ENCODE results near the gene ATP8A2. TPM values are rescaled to one million over a fixed set of nuclear protein-coding genes. Genes with fewer than 3 reads are reported as not detected.
A peak's percentile ranks its signal among the peaks of the same experiment; 100 is the strongest.

ATP8A2 gene
- total RNA-seq, 1 donor from 2014 or later: 1.9 TPM

GRCh38 chr13:25397763-25398162 is 26.0 kb downstream of the ATP8A2 start:
- TF ChIP-seq, protein P1, sequence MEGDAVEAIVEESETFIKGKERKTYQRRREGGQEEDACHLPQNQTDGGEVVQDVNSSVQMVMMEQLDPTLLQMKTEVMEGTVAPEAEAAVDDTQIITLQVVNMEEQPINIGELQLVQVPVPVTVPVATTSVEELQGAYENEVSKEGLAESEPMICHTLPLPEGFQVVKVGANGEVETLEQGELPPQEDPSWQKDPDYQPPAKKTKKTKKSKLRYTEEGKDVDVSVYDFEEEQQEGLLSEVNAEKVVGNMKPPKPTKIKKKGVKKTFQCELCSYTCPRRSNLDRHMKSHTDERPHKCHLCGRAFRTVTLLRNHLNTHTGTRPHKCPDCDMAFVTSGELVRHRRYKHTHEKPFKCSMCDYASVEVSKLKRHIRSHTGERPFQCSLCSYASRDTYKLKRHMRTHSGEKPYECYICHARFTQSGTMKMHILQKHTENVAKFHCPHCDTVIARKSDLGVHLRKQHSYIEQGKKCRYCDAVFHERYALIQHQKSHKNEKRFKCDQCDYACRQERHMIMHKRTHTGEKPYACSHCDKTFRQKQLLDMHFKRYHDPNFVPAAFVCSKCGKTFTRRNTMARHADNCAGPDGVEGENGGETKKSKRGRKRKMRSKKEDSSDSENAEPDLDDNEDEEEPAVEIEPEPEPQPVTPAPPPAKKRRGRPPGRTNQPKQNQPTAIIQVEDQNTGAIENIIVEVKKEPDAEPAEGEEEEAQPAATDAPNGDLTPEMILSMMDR (IDR thresholded peaks at IDR 0.05): no peak
- no peak for DNase-seq (ENCODE audit: low spot score)
- H3K4me3 Mint-ChIP-seq (ENCODE audit: unreplicated experiment): no peak overlapping the region
- H3K27me3 Mint-ChIP-seq (ENCODE audit: low read depth): peaks cover 25% of the 10 kb centered on the region
- H3K27ac Mint-ChIP-seq (ENCODE audit: unreplicated experiment): no peak overlapping the region
- peaks cover 6% of the 10 kb centered on the region for H3K9me3 Mint-ChIP-seq (ENCODE audit: low read depth)
- H3K4me1 Mint-ChIP-seq (ENCODE audit: low read depth): no peaks in the 10 kb centered on the region
- no peaks in the 10 kb centered on the region for H3K36me3 Mint-ChIP-seq (ENCODE audit: low read depth)

- Mint-ChIP-seq H3K4me3 (ENCODE audit: unreplicated experiment) (no peak overlapping the region), H3K9me3 (ENCODE audit: low read depth) (no peaks in the 10 kb centered on the region), H3K36me3 (ENCODE audit: low read depth) (no peaks in the 10 kb centered on the region), H3K27ac (ENCODE audit: unreplicated experiment) (no peak overlapping the region), H3K4me1 (ENCODE audit: low read depth) (no peaks in the 10 kb centered on the region), H3K27me3 (ENCODE audit: low read depth) (peaks cover 33% of the 10 kb centered on the region)
- TF ChIP-seq, protein P1 (IDR thresholded peaks at IDR 0.05): no peak
- DNase-seq (ENCODE audit: low spot score): no peak
Observed at GRCh38 chr13:25400925-25401324, 29.2 kb downstream of the ATP8A2 start.

DNA sequence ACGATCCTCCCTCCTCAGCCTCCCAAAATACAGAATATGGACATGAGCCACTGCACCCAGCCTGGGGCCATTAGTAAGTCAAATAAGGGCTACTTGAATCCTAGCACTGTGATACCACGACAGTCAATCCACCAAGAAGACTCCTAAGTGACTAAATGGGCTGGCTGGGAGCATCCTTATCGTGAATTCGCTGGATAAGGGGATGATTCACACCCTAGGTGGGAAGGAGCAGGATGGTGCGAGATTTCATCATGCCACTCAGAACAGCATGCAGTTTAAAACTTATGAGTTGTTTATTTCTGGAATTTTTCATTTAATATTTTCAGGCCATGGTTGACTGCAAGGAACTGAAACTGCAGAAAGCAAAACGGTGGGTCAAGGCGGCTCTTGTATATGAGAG is 30.2 kb downstream of the ATP8A2 start:
- no peak for DNase-seq (ENCODE audit: low spot score)
- Mint-ChIP-seq H3K27me3 (ENCODE audit: low read depth) (peaks cover 33% of the 10 kb centered on the region), H3K27ac (ENCODE audit: unreplicated experiment) (no peak overlapping the region), H3K4me3 (ENCODE audit: unreplicated experiment) (no peak overlapping the region), H3K36me3 (ENCODE audit: low read depth) (no peaks in the 10 kb centered on the region), H3K4me1 (ENCODE audit: low read depth) (no peaks in the 10 kb centered on the region), H3K9me3 (ENCODE audit: low read depth) (no peaks in the 10 kb centered on the region)
- TF ChIP-seq, protein P1 (IDR thresholded peaks at IDR 0.05): no peak

- no peaks in the 10 kb centered on the region for H3K4me1 Mint-ChIP-seq (ENCODE audit: low read depth)
- peaks cover 41% of the 10 kb centered on the region for H3K27me3 Mint-ChIP-seq (ENCODE audit: low read depth)
- peaks cover 6% of the 10 kb centered on the region for H3K9me3 Mint-ChIP-seq (ENCODE audit: low read depth)
- TF ChIP-seq, protein P1 (IDR thresholded peaks at IDR 0.05): peak; percentile 41
- H3K4me3 Mint-ChIP-seq (ENCODE audit: unreplicated experiment): no peak overlapping the region
- no peak for DNase-seq (ENCODE audit: low spot score)
- H3K27ac Mint-ChIP-seq (ENCODE audit: unreplicated experiment): no peak overlapping the region
- no peaks in the 10 kb centered on the region for H3K36me3 Mint-ChIP-seq (ENCODE audit: low read depth)
Observed at GRCh38 chr13:25406377-25406776, 34.6 kb downstream of the ATP8A2 start.

DNA sequence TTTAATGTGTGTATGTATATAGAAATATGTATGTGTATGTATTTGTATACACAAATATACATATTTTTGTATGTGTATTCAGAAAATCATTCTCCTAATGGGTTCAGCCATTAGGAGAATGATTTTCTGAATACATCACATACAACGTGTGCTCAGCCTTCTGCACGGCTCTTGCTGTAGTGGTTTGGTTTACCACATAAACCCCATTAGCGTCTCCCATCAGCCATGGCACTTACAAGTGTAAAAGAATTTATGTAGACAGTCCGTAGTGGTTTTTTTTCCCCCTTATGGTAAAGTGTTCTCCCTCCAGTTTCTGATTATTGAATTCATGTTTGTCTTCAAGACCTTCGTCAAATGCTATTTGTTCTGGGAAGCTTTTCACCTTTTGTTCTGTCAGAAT is 38.2 kb downstream of the ATP8A2 start:
- Mint-ChIP-seq H3K9me3 (ENCODE audit: low read depth) (peaks cover 6% of the 10 kb centered on the region), H3K36me3 (ENCODE audit: low read depth) (no peaks in the 10 kb centered on the region), H3K27ac (ENCODE audit: unreplicated experiment) (no peak overlapping the region), H3K4me1 (ENCODE audit: low read depth) (no peaks in the 10 kb centered on the region), H3K4me3 (ENCODE audit: unreplicated experiment) (no peak overlapping the region), H3K27me3 (ENCODE audit: low read depth) (peaks cover 30% of the 10 kb centered on the region)
- TF ChIP-seq, protein P1 (IDR thresholded peaks at IDR 0.05): no peak
- no peak for DNase-seq (ENCODE audit: low spot score)

Measured in chondrocyte (in vitro differentiated cells).